GM23338 (cell line): ENCODE data around the gene NLGN1. TPM values are rescaled to one million over a fixed set of nuclear protein-coding genes. Genes with fewer than 3 reads are reported as not detected.

Experiments
- ATAC-seq: fragments of 200-7000 bp; cut with Tn5 transposase; 3 replicates; pipeline ENCODE4 v1.9.1; 2020
- DNase-seq: peaks from one replicate; pipeline ENCODE4 v3.0.0-alpha.2; 2015; ENCODE audit warnings: low spot score
- H2AFZ ChIP-seq: fragments of 200-600 bp; sonication (generic); 2 replicates; pipeline ENCODE4 v1.8.0; 2016; ENCODE audit warnings: antibody characterized with exemption, mild to moderate bottlenecking, moderate library complexity
- H3F3A ChIP-seq: fragments of 200-600 bp; sonication (generic); replicated peaks from 2 replicates; pipeline ENCODE4 v1.8.0; 2017; ENCODE audit warnings: antibody characterized with exemption, mixed run types, low read depth
- H3K27ac ChIP-seq: fragments of 200-600 bp; sonication (generic); 2 replicates; pipeline ENCODE4 v1.6.1; 2016; ENCODE audit warnings: low read depth
- H3K27me3 ChIP-seq: fragments of 200-600 bp; sonication (generic); 2 replicates; pipeline ENCODE4 v1.8.0; 2016; ENCODE audit warnings: mild to moderate bottlenecking, mixed run types, moderate library complexity; ENCODE audit not compliant: insufficient read depth
- H3K36me3 ChIP-seq: fragments of 200-600 bp; sonication (generic); 2 replicates; pipeline ENCODE4 v1.8.0; 2016; ENCODE audit warnings: mild to moderate bottlenecking; ENCODE audit not compliant: insufficient read depth
- H3K4me1 ChIP-seq: fragments of 200-600 bp; sonication (generic); 2 replicates; pipeline ENCODE4 v1.8.0; 2016; ENCODE audit warnings: mild to moderate bottlenecking, moderate library complexity; ENCODE audit not compliant: insufficient read depth
- H3K4me2 ChIP-seq: fragments of 200-600 bp; sonication (generic); 2 replicates; pipeline ENCODE4 v1.7.1; 2017; ENCODE audit warnings: mixed run types
- H3K4me3 ChIP-seq: fragments of 200-600 bp; sonication (generic); 2 replicates; pipeline ENCODE4 v1.6.1; 2016; ENCODE audit warnings: mixed run types
- H3K79me2 ChIP-seq: fragments of 200-600 bp; sonication (generic); replicated peaks from 2 replicates; pipeline ENCODE4 v1.8.0; 2017; ENCODE audit warnings: mild to moderate bottlenecking; ENCODE audit not compliant: insufficient read depth
- H3K9me2 ChIP-seq: fragments of 200-600 bp; sonication (generic); 2 replicates; pipeline ENCODE4 v1.8.0; 2017; ENCODE audit not compliant: insufficient read depth
- H4K20me1 ChIP-seq: fragments of 200-600 bp; sonication (generic); replicated peaks from 2 replicates; pipeline ENCODE4 v1.8.0; 2017; ENCODE audit warnings: mild to moderate bottlenecking; ENCODE audit not compliant: insufficient read depth
- H3K27ac Mint-ChIP-seq: 2 replicates; pipeline ENCODE4 v1.8.0; 2020; ENCODE audit warnings: inconsistent platforms, mild to moderate bottlenecking, moderate library complexity, mixed read lengths
- H3K27me3 Mint-ChIP-seq: 3 replicates; pipeline ENCODE4 v1.8.0; 2022; ENCODE audit warnings: low read depth, mild to moderate bottlenecking, moderate library complexity, mixed read lengths, inconsistent platforms; ENCODE audit not compliant: insufficient read depth, poor library complexity
- H3K36me3 Mint-ChIP-seq: 3 replicates; pipeline ENCODE4 v1.8.0; 2021; ENCODE audit warnings: low read depth, mild to moderate bottlenecking, inconsistent platforms, moderate library complexity, mixed read lengths
- H3K4me1 Mint-ChIP-seq: 3 replicates; pipeline ENCODE4 v1.8.0; 2020; ENCODE audit warnings: mild to moderate bottlenecking, inconsistent platforms, mixed read lengths
- H3K4me3 Mint-ChIP-seq: 3 replicates; pipeline ENCODE4 v1.8.0; 2021; ENCODE audit warnings: moderate library complexity, mild to moderate bottlenecking, inconsistent platforms, mixed read lengths
- H3K9me3 Mint-ChIP-seq: 3 replicates; pipeline ENCODE4 v1.8.0; 2020; ENCODE audit warnings: moderate library complexity, mild to moderate bottlenecking, inconsistent platforms, mixed read lengths
- CREB1 ChIP-seq: fragments of 250-450 bp; sonication (Bioruptor Pico); IDR thresholded peaks from 2 replicates; pipeline ENCODE4 v1.5.0; 2020; ENCODE audit warnings: low read depth, mild to moderate bottlenecking, moderate library complexity
- EZH2 ChIP-seq: fragments of 200-600 bp; sonication (generic); IDR thresholded peaks from one replicate; pipeline ENCODE4 v1.8.0; 2017; ENCODE audit warnings: antibody characterized with exemption, mild to moderate bottlenecking, low read depth; ENCODE audit not compliant: unreplicated experiment
- EZH2phosphoT487 ChIP-seq: fragments of 200-600 bp; sonication (generic); IDR thresholded peaks from one replicate; pipeline ENCODE4 v1.8.1; 2018; ENCODE audit warnings: antibody characterized with exemption; ENCODE audit not compliant: unreplicated experiment
- JUNB ChIP-seq: IDR thresholded peaks from one replicate; pipeline ENCODE4 v1.6.1; 2016; ENCODE audit warnings: antibody characterized with exemption; ENCODE audit not compliant: unreplicated experiment
- NANOG ChIP-seq: IDR thresholded peaks from 2 replicates; pipeline ENCODE4 v1.6.1; 2016; ENCODE audit warnings: antibody characterized with exemption, borderline replicate concordance
- POLR2AphosphoS5 ChIP-seq: IDR thresholded peaks from 2 replicates; pipeline ENCODE4 v1.6.1; 2016; ENCODE audit warnings: antibody characterized with exemption, low read depth
- STAT1 ChIP-seq: IDR thresholded peaks from one replicate; pipeline ENCODE4 v1.6.1; 2016; ENCODE audit warnings: antibody characterized with exemption; ENCODE audit not compliant: unreplicated experiment
- ZNF114 ChIP-seq: fragments of 250-450 bp; sonication (Bioruptor Pico); IDR thresholded peaks from 2 replicates; pipeline ENCODE4 v1.5.0; 2020; ENCODE audit warnings: mild to moderate bottlenecking, moderate library complexity
- ZNF331 ChIP-seq: fragments of 250-450 bp; sonication (Bioruptor Pico); IDR thresholded peaks from 2 replicates; pipeline ENCODE4 v1.5.0; 2020; ENCODE audit warnings: low read depth, mild to moderate bottlenecking, moderate library complexity
- polyA plus RNA-seq: library from polyadenylated mRNA; unstranded; fragments of >200 nt; fragmentation: Nextera tagmentation; extraction: Ambion mirVana; gene quantifications from 2 replicates; pipeline ENCODE4 v1.2.1, GENCODE V29; 2016
- total RNA-seq: library from RNA; depleted of rRNA; stranded (reverse); fragments of >200 nt; shearing (Covaris generic); gene quantifications from 2 replicates; pipeline ENCODE4 v1.2.3, GENCODE V29; 2014
- TF ChIP-seq, protein P1 (sequence below): IDR thresholded peaks from 2 replicates; pipeline ENCODE4 v1.6.1; 2016; ENCODE audit warnings: antibody characterized with exemption
- TF ChIP-seq, protein P2 (sequence below), 2 experiments: fragments of 200-600 bp in 1 of 2; sonication (generic) in 1 of 2; conservative IDR thresholded peaks; 2 replicates each; pipeline versions ENCODE4 v1.5.1 to v1.6.1; 2016 to 2017; ENCODE audit warnings: antibody characterized with exemption in 2 of 2, low read depth in 2 of 2, mild to moderate bottlenecking in 2 of 2, moderate library complexity in 1 of 2
- TF ChIP-seq, protein P3 (sequence below): IDR thresholded peaks from one replicate; pipeline ENCODE4 v1.6.1; 2018; ENCODE audit warnings: antibody characterized with exemption; ENCODE audit not compliant: unreplicated experiment

The NLGN1 gene
- total and polyA plus RNA-seq, 2 experiments from 2014 or later, result 6.5 to 18.6 TPM

DNA sequence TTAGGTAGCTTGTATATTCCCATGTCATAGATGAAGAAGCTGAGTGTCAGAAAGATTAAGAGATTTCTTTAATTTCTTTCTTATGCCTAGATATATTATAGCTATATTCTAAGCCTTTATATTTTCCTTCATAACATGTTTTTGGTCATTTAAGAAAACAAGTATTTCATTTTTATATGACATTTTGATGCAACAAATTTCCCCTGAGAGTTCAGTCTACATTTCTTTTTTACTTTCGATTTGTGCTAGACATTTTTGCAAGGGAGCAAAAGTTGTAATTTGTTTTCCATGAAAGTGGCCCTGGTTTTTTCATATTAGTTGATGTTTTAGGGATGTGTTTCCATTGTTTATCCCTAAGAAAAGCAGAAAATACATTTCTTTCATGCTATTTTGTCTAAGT is 344.9 kb downstream of the NLGN1 start (continued):
- TF ChIP-seq, protein P1, sequence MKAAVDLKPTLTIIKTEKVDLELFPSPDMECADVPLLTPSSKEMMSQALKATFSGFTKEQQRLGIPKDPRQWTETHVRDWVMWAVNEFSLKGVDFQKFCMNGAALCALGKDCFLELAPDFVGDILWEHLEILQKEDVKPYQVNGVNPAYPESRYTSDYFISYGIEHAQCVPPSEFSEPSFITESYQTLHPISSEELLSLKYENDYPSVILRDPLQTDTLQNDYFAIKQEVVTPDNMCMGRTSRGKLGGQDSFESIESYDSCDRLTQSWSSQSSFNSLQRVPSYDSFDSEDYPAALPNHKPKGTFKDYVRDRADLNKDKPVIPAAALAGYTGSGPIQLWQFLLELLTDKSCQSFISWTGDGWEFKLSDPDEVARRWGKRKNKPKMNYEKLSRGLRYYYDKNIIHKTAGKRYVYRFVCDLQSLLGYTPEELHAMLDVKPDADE, result no peak
- TF ChIP-seq EZH2phosphoT487 (no peak), NANOG (no peak), ZNF331 (CRISPR knock-in tag) (no peak), STAT1 (no peak), JUNB (no peak), ZNF114 (CRISPR knock-in tag) (no peak), CREB1 (no peak), POLR2AphosphoS5 (no peak)
- TF ChIP-seq, protein P2, sequence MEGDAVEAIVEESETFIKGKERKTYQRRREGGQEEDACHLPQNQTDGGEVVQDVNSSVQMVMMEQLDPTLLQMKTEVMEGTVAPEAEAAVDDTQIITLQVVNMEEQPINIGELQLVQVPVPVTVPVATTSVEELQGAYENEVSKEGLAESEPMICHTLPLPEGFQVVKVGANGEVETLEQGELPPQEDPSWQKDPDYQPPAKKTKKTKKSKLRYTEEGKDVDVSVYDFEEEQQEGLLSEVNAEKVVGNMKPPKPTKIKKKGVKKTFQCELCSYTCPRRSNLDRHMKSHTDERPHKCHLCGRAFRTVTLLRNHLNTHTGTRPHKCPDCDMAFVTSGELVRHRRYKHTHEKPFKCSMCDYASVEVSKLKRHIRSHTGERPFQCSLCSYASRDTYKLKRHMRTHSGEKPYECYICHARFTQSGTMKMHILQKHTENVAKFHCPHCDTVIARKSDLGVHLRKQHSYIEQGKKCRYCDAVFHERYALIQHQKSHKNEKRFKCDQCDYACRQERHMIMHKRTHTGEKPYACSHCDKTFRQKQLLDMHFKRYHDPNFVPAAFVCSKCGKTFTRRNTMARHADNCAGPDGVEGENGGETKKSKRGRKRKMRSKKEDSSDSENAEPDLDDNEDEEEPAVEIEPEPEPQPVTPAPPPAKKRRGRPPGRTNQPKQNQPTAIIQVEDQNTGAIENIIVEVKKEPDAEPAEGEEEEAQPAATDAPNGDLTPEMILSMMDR (conservative IDR thresholded peaks at IDR 0.05; ENCODE audit: low read depth in 2 of 2), result no peak
- TF ChIP-seq, protein P3, sequence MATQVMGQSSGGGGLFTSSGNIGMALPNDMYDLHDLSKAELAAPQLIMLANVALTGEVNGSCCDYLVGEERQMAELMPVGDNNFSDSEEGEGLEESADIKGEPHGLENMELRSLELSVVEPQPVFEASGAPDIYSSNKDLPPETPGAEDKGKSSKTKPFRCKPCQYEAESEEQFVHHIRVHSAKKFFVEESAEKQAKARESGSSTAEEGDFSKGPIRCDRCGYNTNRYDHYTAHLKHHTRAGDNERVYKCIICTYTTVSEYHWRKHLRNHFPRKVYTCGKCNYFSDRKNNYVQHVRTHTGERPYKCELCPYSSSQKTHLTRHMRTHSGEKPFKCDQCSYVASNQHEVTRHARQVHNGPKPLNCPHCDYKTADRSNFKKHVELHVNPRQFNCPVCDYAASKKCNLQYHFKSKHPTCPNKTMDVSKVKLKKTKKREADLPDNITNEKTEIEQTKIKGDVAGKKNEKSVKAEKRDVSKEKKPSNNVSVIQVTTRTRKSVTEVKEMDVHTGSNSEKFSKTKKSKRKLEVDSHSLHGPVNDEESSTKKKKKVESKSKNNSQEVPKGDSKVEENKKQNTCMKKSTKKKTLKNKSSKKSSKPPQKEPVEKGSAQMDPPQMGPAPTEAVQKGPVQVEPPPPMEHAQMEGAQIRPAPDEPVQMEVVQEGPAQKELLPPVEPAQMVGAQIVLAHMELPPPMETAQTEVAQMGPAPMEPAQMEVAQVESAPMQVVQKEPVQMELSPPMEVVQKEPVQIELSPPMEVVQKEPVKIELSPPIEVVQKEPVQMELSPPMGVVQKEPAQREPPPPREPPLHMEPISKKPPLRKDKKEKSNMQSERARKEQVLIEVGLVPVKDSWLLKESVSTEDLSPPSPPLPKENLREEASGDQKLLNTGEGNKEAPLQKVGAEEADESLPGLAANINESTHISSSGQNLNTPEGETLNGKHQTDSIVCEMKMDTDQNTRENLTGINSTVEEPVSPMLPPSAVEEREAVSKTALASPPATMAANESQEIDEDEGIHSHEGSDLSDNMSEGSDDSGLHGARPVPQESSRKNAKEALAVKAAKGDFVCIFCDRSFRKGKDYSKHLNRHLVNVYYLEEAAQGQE, result no peak

DNA sequence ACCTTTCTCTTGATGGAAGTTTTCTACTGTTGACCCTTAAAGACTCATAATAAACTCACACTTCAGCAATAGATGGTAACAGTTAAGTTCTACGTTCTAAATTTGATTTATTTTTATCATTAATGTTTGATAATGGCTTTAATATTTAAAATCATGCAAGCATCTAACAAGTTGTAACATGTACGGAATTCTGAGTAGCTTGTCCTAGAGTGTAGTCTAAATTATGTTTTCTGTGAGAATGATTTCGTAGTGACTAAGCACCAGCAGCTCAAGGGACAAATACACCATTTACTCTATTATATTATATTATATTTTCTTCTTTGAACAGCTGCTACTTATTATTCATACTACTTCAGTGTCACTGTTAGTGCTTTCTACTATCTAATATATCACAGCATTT is 345.6 kb downstream of the NLGN1 start:
- Mint-ChIP-seq H3K27me3 (no peaks in the 10 kb centered on the region), H3K4me1 (peaks cover 19% of the 10 kb centered on the region)
- H3K27me3 ChIP-seq, result no peaks in the 10 kb centered on the region
- TF ChIP-seq JUNB (no peak), ZNF331 (CRISPR knock-in tag) (no peak), NANOG (no peak), EZH2 (no peak), ZNF114 (CRISPR knock-in tag) (no peak), POLR2AphosphoS5 (no peak), STAT1 (no peak)
- TF ChIP-seq, protein P2 (conservative IDR thresholded peaks at IDR 0.05; ENCODE audit: low read depth in 2 of 2), result no peak
- TF ChIP-seq, protein P3, result no peak
- TF ChIP-seq, protein P1, result no peak

More for the DNA sequence above, 345.6 kb downstream of the NLGN1 start:
- DNase-seq (no peak), ATAC-seq (no peak)
- H3K4me1 ChIP-seq, result peaks cover 16% of the 10 kb centered on the region; the same call in 1 of the 2 replicates
- no peaks in the 10 kb centered on the region for H3K79me2 ChIP-seq
- H3K36me3 ChIP-seq, result no peaks in the 10 kb centered on the region
- H3F3A ChIP-seq, result no peaks in the 10 kb centered on the region
- peaks cover 6% of the 10 kb centered on the region; the same call in 2 of the 3 replicates for H3K36me3 Mint-ChIP-seq
- H3K4me3 Mint-ChIP-seq, result no peak overlapping the region
- H3K4me3 ChIP-seq, result no peak overlapping the region
- H3K9me2 ChIP-seq, result peaks cover 8% of the 10 kb centered on the region
- no peak overlapping the region for H3K27ac ChIP-seq
- peaks cover 3% of the 10 kb centered on the region; the same call in 1 of the 3 replicates for H3K9me3 Mint-ChIP-seq
- H2AFZ ChIP-seq, result no peak overlapping the region
- H3K27ac Mint-ChIP-seq, result no peak overlapping the region
- H4K20me1 ChIP-seq, result no peaks in the 10 kb centered on the region
- no peak overlapping the region for H3K4me2 ChIP-seq
